DOHH2 (cell line): ENCODE results near the gene CLN5.

Experiments
- H3F3A ChIP-seq: fragments of 200-600 bp; sonication (generic), shearing (Covaris generic); 2 replicates; pipeline ENCODE4 v1.6.0; 2016; ENCODE audit warnings: antibody characterized with exemption, mild to moderate bottlenecking; ENCODE audit not compliant: control insufficient read depth, insufficient read depth
- H3K27ac ChIP-seq: fragments of 200-600 bp; sonication (generic); 2 replicates; pipeline ENCODE4 v1.5.1; 2014; ENCODE audit warnings: low read depth, mild to moderate bottlenecking, low read length, moderate library complexity
- H3K27me3 ChIP-seq: fragments of 200-600 bp; sonication (generic); 2 replicates; pipeline ENCODE4 v1.6.1; 2014; ENCODE audit warnings: mild to moderate bottlenecking, low read length, mixed read lengths; ENCODE audit not compliant: control insufficient read depth
- H3K36me3 ChIP-seq: fragments of 200-600 bp; sonication (generic); 2 replicates; pipeline ENCODE4 v1.6.1; 2014; ENCODE audit warnings: mild to moderate bottlenecking, low read length, moderate library complexity, mixed read lengths; ENCODE audit not compliant: control insufficient read depth
- H3K4me1 ChIP-seq: fragments of 200-600 bp; sonication (generic); 2 replicates; pipeline ENCODE4 v1.6.1; 2014; ENCODE audit warnings: mild to moderate bottlenecking, low read length, mixed read lengths; ENCODE audit not compliant: control insufficient read depth
- H3K4me2 ChIP-seq: fragments of 200-600 bp; sonication (generic); 2 replicates; pipeline ENCODE4 v1.6.0; 2014; ENCODE audit warnings: mild to moderate bottlenecking, low read length, moderate library complexity
- H3K4me3 ChIP-seq: fragments of 200-600 bp; sonication (generic); 2 replicates; pipeline ENCODE4 v1.5.1; 2014; ENCODE audit warnings: mild to moderate bottlenecking, low read length, mixed read lengths
- H3K79me2 ChIP-seq: fragments of 200-600 bp; sonication (generic); 2 replicates; pipeline ENCODE4 v1.6.1; 2014; ENCODE audit warnings: mild to moderate bottlenecking, low read length, mixed read lengths; ENCODE audit not compliant: control insufficient read depth
- H3K9me2 ChIP-seq: fragments of 200-600 bp; sonication (generic); replicated peaks from 2 replicates; pipeline ENCODE4 v1.6.1; 2014; ENCODE audit warnings: mild to moderate bottlenecking, low read length, mixed read lengths; ENCODE audit not compliant: control insufficient read depth
- H3K9me3 ChIP-seq: fragments of 200-600 bp; sonication (generic); 2 replicates; pipeline ENCODE4 v1.6.1; 2014; ENCODE audit warnings: antibody characterized with exemption, low read length, mixed read lengths; ENCODE audit not compliant: control insufficient read depth, insufficient read depth
- H4K20me1 ChIP-seq: fragments of 200-600 bp; sonication (generic); 2 replicates; pipeline ENCODE4 v1.6.0; 2014; ENCODE audit warnings: low read depth, mild to moderate bottlenecking, antibody characterized with exemption, low read length, moderate library complexity; ENCODE audit not compliant: control insufficient read depth, insufficient read depth
- EZH2phosphoT487 ChIP-seq: fragments of 200-600 bp; sonication (generic); IDR thresholded peaks from 2 replicates; pipeline ENCODE4 v1.6.1; 2017; ENCODE audit warnings: borderline replicate concordance, mild to moderate bottlenecking, antibody characterized with exemption, low read length, moderate library complexity, mixed read lengths
- TF ChIP-seq, protein P1 (sequence below): fragments of 200-600 bp; sonication (generic); IDR thresholded peaks from one replicate; pipeline ENCODE4 v1.5.1; 2014; ENCODE audit warnings: antibody characterized with exemption, mild to moderate bottlenecking, low read depth, low read length; ENCODE audit not compliant: poor library complexity, severe bottlenecking

Gene CLN5

GRCh38 chr13:76991432-76991795, 467 bp upstream of the CLN5 start:
- H4K20me1 ChIP-seq: no peaks in the 10 kb centered on the region
- no peaks in the 10 kb centered on the region for H3F3A ChIP-seq
- TF ChIP-seq, protein P1, sequence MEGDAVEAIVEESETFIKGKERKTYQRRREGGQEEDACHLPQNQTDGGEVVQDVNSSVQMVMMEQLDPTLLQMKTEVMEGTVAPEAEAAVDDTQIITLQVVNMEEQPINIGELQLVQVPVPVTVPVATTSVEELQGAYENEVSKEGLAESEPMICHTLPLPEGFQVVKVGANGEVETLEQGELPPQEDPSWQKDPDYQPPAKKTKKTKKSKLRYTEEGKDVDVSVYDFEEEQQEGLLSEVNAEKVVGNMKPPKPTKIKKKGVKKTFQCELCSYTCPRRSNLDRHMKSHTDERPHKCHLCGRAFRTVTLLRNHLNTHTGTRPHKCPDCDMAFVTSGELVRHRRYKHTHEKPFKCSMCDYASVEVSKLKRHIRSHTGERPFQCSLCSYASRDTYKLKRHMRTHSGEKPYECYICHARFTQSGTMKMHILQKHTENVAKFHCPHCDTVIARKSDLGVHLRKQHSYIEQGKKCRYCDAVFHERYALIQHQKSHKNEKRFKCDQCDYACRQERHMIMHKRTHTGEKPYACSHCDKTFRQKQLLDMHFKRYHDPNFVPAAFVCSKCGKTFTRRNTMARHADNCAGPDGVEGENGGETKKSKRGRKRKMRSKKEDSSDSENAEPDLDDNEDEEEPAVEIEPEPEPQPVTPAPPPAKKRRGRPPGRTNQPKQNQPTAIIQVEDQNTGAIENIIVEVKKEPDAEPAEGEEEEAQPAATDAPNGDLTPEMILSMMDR: no peak
- no peak for TF ChIP-seq EZH2phosphoT487
- H3K9me3 ChIP-seq: no peaks in the 10 kb centered on the region
- no peak overlapping the region for H3K27ac ChIP-seq
- no peaks in the 10 kb centered on the region for H3K27me3 ChIP-seq
- peaks cover 20% of the 10 kb centered on the region for H3K79me2 ChIP-seq
- peak overlapping the region; percentile 84 for H3K4me3 ChIP-seq
- H3K36me3 ChIP-seq: peaks cover 10% of the 10 kb centered on the region
- no peaks in the 10 kb centered on the region for H3K9me2 ChIP-seq
- H3K4me2 ChIP-seq: peak overlapping the region; percentile 91
- H3K4me1 ChIP-seq: peaks cover 23% of the 10 kb centered on the region

GRCh38 chr13:76992548-76993001, 694 bp downstream of the CLN5 start:
- Histone ChIP-seq H3F3A (no peaks in the 10 kb centered on the region), H3K9me2 (no peaks in the 10 kb centered on the region), H4K20me1 (no peaks in the 10 kb centered on the region), H3K36me3 (peaks cover 12% of the 10 kb centered on the region), H3K79me2 (peaks cover 20% of the 10 kb centered on the region), H3K27ac (peak overlapping the region; percentile 38; the same call in 1 of the 2 replicates), H3K9me3 (no peaks in the 10 kb centered on the region), H3K4me1 (peaks cover 23% of the 10 kb centered on the region), H3K27me3 (no peaks in the 10 kb centered on the region), H3K4me2 (peak overlapping the region; percentile 91), H3K4me3 (peak overlapping the region; percentile 84)
- no peak for TF ChIP-seq EZH2phosphoT487
- TF ChIP-seq, protein P1: no peak

DNA sequence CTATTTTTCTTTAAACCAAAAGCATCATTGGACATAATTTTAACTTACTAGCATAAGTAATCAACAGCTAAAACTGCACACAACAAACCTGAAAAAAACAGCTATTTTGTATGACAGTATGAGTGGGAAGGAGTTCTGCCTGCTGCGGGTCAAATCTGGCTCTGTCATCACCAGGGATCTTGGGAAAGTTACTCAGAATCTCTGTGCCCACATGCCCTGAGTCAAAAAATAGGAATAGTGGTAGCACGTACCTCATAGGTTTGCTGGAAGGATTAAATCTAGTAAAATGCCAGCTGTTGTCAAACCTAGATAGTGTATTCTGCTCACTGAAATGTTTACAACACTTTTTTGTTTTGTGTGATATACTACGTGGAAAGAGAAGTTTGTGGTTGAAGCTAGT, 1.1 kb downstream of the CLN5 start:
- no peaks in the 10 kb centered on the region for H3K9me3 ChIP-seq
- no peaks in the 10 kb centered on the region for H3F3A ChIP-seq
- H3K4me1 ChIP-seq: peaks cover 23% of the 10 kb centered on the region
- H3K36me3 ChIP-seq: peaks cover 15% of the 10 kb centered on the region
- TF ChIP-seq, protein P1: no peak
- no peak for TF ChIP-seq EZH2phosphoT487
- peaks cover 20% of the 10 kb centered on the region for H3K79me2 ChIP-seq
- H3K4me3 ChIP-seq: peak overlapping the region; percentile 84
- no peaks in the 10 kb centered on the region for H3K9me2 ChIP-seq
- peak overlapping the region; percentile 91 for H3K4me2 ChIP-seq
- H3K27me3 ChIP-seq: no peaks in the 10 kb centered on the region
- no peaks in the 10 kb centered on the region for H4K20me1 ChIP-seq
- no peak overlapping the region for H3K27ac ChIP-seq
